ENCODE measurements around the gene PPP1R14C.

PPP1R14C gene

DNA sequence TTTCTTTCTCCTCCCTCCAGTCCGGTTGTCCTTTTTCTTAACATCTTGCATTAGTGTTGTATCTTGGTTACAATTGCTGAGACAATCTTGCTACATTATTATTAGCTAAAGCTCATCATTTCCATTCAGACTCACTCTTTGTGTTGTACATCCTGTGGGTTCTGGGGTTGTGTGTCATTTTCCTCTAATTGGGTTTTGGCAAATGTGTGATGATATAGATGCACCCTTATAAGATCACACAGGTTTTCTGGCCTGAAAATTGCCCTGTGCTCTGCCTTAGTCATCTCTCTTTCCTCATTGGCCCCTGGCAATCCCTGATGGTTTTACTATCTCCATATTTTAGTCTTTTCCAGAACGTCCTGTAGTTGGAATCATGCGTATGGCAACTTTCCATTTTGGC lies 60.1 kb downstream of the PPP1R14C start:
- no peak for TF ChIP-seq ZNF274 (IDR thresholded peaks at IDR 0.05; ENCODE audit: low read depth, low read length)
- no peak overlapping the region for H3K4me3 ChIP-seq (ENCODE audit: low read length)

DNA sequence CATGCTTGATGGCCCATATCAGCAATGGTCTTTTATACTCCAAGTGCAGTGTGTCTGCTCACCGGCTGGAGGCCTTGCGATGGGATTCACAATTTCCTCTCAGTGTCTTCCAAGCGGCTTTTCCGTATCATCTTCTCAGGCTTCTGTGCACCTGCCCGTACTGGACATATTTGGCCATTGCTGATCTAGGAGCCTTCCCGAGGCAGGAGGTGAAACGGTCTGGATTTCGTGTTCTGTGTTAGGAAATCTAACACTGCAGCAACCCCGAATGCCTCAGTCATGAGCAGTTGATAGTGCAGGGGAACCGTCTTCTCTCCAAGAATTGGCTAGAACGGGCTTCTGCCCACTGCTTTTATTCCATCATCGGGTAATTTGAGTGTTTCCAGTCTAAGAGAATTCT lies 60.5 kb downstream of the PPP1R14C start:
- no peak overlapping the region for H3K4me3 ChIP-seq (ENCODE audit: low read length)
- no peak for TF ChIP-seq ZNF274 (IDR thresholded peaks at IDR 0.05; ENCODE audit: low read depth, low read length)

DNA sequence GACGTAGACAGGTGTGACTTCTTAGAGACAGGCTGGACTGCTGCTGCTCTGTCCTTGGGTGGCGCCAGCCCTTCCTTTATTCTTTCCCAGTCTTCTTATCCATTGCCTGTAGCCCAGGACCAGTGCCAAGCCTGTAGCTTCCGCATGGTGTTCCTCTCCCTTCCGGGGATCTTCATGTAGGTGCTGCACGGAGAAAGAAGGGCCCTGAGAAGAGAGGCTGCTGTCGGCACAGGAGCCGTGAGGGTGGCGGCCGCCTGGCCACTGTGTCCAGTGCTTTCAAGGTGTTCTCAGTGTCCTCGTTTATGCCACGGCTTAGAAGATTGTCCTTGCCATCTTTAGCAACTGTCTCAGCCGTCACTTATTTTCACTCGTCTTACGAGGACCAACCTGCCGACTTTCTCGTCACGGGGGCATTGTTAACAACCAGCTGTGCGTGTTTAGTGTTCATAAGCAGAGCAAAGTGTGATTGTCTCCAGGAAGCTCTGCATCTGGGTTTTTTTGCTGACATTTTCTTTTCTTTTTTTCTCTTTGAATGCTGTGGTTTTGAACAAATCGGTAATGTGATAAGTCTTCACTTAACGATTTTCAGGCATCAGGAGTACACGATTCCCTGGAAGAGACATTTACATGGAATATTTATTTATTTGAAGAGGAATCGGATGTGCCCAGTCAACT lies 61.2 kb downstream of the PPP1R14C start:
- no peak overlapping the region for H3K4me3 ChIP-seq (ENCODE audit: low read length)
- no peak for TF ChIP-seq ZNF274 (IDR thresholded peaks at IDR 0.05; ENCODE audit: low read depth, low read length)

DNA sequence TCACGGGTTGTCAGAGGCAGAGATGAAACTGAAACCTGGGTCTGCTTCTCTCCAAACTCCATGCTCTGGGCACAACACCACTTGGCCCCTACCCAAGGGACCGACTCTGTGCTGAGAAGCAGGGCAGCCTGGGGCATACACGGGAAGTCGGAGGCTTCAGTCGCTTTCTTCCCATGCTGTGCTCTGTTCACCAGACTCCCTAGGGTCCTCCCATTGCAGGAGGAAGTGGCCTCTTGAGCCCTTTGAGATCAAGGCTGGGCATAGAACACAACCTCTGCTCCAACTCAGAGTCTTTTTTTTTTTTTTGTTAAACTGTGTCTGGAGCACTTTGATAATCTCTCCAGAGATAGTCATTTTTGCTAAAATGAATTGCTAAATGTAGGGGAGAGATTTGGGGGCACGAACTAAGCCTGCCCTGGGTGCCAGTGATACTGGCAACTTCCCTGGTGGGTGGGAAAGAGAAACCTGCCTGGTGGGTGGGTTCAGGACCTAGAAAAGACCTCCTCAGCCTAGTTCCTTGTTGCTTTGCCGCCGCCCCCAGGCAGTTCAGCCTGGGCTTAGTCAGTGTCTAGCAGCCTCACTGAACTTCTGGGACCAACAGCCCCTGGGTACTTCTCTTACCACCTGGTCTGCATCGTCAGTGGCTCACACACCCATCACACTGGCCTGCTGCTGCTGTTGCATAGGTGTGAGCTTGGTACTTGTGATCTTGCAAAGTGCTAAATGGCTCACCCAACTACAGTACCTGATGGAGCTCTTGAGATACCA lies 62.0 kb downstream of the PPP1R14C start:
- no peak overlapping the region for H3K4me3 ChIP-seq (ENCODE audit: low read length)
- TF ChIP-seq ZNF274 (IDR thresholded peaks at IDR 0.05; ENCODE audit: low read depth, low read length), result no peak

DNA sequence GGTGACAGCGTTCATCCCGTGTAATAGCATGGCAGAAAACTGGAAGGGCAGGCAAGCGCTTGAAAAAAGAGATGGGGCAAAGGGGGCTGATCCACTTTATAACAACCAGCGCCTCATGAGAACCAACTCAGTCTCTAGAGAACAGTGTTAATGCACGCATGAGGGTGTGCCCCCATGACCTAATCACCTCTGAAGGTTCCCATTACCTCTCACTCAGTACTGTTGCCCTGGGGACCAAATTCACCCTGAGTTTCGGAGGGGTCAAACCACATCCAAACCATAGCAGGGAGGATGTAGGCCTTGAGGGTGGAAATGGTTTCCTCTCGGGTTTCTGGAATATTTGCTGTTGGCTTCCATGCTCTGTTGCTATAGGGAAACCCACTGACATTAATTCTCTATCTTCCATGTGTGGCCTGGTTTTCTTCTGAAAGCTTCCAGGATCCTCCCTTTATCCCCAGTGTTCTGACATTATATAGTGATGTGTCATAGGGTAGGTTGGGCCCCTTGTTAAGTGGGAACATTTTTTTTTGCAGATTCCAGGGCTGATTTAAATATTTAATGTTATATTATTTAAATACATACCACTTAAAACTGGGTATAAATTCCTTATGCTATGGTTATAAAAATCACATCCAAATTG lies 65.2 kb downstream of the PPP1R14C start:
- no peak overlapping the region for H3K4me3 ChIP-seq (ENCODE audit: low read length)
- TF ChIP-seq ZNF274 (IDR thresholded peaks at IDR 0.05; ENCODE audit: low read depth, low read length), result no peak

DNA sequence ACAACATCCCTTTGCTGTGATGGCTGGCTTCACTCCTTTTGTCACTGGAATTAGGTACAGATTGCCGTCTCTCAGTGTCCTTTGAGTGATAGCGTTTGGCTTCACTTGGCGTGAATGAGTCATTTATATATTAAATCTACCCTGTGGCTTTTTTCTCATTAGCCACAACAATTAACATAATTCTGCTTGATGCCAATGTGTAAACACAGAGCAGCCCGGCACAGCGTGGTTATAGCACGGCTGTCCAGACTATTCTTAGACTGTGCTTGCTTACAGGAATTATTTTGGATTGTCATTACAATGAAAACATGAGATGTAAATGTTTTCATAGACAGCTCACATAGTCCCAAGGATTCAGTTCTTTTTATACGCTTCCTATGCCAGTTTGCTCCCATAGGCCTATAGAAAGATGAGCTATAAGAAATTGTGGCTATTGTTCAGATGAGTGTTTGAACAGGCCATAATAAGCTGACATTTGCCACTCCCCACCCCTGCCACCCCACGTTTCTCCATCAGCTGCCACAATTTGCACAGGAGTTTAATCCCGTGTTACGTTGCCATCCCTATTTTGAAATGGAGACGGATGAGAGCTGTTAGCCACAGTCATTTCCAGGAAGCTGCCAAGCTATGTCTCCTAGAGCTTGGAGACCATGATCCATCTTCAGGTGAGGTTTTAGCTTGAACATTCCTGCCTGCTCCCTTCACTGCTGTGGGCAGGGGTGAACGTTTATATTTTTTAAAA lies 65.9 kb downstream of the PPP1R14C start:
- no peak for TF ChIP-seq ZNF274 (IDR thresholded peaks at IDR 0.05; ENCODE audit: low read depth, low read length)
- H3K4me3 ChIP-seq (ENCODE audit: low read length), result no peak overlapping the region

DNA sequence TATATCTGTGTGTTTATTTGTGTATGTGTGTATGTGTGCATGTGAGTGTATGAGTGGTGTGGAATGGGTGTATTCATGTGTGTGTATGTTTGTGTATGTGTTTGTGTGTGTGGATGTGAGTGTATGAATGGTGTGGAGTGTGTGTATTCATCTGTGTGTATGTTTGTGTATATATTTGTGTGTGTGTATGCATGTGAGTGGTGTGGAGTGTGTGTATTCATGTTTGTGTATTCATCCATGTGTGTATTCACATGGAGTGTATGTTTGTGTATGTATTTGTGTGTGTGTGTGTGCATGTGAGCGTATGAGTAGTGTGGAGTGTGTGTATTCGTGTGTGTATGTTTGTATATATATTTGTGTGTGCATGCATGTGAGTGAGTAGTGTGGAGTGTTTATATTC lies 66.6 kb downstream of the PPP1R14C start:
- no peak for TF ChIP-seq ZNF274 (IDR thresholded peaks at IDR 0.05; ENCODE audit: low read depth, low read length)
- H3K4me3 ChIP-seq (ENCODE audit: low read length), result no peak overlapping the region

DNA sequence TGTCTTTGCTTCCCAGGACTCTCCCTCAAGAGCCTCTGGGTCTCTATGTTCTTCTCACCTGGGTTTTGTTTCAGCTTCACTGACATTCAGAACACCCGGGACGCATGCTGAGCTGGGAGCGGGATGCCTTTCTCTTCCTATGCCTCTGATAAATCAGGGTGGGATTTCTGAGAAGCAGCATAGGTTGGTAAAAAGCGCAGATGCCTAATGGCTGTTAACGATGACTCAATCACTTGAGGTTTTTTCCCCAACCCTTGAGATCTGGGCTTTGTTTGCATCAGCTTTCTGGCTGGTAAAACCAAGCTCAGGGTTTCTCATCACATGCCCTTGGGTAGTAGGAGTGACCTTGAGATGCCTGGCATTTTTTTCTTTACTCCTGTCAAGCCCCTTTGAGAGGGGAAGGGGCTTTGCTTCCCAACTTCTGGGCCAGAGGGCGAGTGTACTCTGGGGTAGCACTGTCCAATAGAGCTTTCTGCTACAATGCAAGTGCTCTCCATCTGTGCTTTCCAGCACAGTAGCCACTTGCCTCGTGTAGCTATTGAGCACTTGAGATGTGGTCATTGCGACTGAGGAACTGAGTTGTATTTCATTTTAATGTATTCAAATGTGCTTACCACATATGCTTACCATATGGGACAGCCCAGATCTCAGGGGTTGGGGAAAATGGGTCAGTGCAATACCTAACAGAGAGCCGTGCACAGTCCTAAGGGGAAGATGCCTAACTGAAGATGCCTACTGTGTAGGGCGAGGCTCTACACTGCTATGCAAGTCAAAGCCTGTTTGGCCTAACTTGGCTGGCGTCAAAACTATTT lies 69.1 kb downstream of the PPP1R14C start:
- H3K4me3 ChIP-seq (ENCODE audit: low read length), result no peak overlapping the region
- no peak for TF ChIP-seq ZNF274 (IDR thresholded peaks at IDR 0.05; ENCODE audit: low read depth, low read length)

DNA sequence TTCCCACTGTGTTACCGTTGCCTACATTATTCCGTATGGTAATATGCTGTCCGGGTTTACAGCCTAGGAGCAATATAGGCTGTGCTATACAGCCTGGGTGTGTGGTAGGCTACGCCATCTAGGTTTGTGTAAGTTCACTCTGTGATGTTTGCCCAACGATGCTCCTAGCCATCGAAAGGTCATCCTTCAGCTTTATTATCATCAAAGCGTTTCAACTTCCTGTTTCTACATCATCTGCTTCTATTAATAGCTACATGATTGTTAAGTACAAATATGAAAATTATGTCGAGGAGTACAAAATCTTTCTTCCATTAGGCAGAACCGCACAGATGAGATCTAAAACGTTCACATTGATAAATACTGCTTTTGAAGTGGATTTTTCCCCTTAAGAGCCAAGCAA lies 69.9 kb downstream of the PPP1R14C start:
- H3K4me3 ChIP-seq (ENCODE audit: low read length), result no peak overlapping the region
- no peak for TF ChIP-seq ZNF274 (IDR thresholded peaks at IDR 0.05; ENCODE audit: low read depth, low read length)

DNA sequence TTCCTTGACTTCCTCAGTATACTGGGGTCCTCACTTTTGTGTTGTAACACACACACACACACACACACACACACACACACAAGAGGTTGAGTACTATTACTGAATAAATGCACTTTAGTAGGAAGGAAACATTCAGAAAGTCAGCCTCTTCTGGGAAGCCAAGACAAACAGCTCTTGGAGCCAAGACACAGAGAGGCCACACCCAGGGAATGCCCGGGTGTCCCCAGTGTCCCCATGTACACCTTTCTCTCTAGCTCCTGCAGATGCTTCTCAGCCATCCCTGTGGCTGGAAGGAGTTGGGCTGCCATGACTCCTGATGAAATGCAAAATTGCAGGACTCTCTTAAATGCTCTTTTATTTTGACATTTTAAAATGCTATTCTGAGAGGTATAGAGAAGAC lies 70.5 kb downstream of the PPP1R14C start:
- no peak overlapping the region for H3K4me3 ChIP-seq (ENCODE audit: low read length)
- no peak for TF ChIP-seq ZNF274 (IDR thresholded peaks at IDR 0.05; ENCODE audit: low read depth, low read length)

DNA sequence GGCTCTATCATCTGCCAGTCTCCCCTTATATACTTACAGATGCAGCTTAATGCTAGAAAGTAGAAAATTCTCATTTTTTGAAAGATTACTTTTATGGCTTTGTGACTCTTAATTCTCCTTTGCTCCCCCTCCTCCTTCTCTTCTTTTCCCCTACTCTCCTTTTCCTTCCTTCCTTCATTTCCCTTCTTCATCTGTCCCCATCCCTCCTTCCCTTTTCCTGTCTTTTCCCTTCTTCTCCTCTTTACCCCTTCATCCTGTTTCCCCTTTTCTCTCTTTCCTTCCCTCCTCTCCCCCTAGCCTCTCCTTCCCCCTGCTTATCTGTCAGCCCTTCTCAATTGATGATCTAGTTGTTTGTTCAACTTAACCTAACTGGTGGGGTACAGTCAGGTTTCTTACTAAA lies 71.5 kb downstream of the PPP1R14C start:
- no peak for TF ChIP-seq ZNF274 (IDR thresholded peaks at IDR 0.05; ENCODE audit: low read depth, low read length)

DNA sequence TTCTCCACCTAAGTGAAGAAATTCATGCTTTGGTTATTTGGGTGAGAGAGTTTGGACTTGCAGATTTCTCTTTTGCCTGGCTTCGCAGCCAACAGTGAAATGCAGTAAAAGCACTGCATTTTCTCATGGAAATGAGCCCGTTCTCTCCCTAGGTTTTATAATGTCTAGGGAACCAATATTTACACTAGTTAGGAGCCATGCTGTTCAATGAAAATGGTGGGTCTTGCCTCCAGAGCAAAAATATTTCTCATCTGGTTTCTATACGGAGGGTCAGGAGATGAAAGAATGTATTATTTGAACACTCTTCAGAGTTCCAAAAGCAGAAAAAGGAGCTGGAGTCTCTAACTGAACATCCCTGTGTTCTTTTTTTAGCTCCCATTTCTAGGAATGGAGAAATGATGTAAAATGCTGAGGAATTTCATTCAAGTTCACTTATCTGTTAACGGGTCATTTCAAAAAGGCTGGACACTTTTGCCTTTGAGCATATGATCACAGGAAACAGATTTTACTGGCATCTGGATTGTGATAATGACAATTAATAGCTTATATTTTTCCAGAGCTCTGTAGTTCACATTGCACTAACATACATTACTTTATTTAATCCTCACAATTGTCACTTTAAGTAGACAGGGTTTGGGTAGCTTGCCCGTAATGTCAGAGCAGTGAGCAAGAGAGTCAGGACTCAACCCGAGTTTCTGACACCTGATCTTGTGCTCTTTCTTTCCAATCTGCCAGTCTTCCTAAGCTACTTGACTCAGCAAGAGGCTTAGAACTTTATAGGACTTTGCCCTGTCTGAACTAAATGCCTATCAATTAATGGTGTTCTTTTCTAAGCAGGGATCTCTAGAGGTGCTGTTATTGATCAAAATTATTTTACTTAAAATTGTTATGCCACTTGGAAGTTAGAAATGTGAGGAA lies 78.0 kb downstream of the PPP1R14C start:
- no peak for TF ChIP-seq ZNF274 (IDR thresholded peaks at IDR 0.05; ENCODE audit: low read depth, low read length)
- no peak overlapping the region for H3K4me3 ChIP-seq (ENCODE audit: low read length)

More for the DNA sequence above, 71.5 kb downstream of the PPP1R14C start:
- H3K4me3 ChIP-seq (ENCODE audit: low read length), result no peak overlapping the region

DNA sequence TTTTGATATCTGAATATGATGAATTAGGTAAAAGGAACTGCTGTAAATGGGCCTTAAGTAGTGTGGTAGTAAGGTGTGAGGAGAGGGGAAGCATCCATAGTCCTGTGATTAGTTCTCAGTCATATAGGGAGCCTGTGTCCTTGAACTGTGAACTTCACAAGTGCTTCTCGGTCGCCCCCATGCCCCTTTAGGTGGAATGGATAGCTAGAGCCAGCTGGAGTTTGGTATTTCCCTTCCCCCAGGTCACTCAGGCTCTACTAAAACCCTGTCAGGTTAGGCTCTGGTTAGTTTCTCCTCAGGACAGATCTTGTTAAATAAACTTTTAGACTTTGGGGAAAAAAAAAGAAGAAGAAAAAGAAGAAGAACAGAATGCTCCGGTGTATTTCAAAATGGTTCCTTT lies 82.0 kb downstream of the PPP1R14C start:
- no peak for TF ChIP-seq ZNF274 (IDR thresholded peaks at IDR 0.05; ENCODE audit: low read depth, low read length)
- H3K4me3 ChIP-seq (ENCODE audit: low read length), result no peak overlapping the region

Measured in GM08714 (cell line).